ENCODE measurements around the gene EEF2K. TPM values are rescaled to one million over a fixed set of nuclear protein-coding genes. Genes with fewer than 3 reads are reported as not detected.

The EEF2K gene
- total and polyA plus RNA-seq, 2 of the 13 experiments (the other 11 are each of a cell fraction or from before 2014, with no cell fraction given), result 22.0 to 23.8 TPM

- 97% methylated on average over 4 of the region's 4 CpGs for WGBS (ENCODE audit: low lambda C conversion rate)
- ATAC-seq (no peak), FAIRE-seq (no peak), DNase-seq (ENCODE audit: low spot score) (no peak)
- Histone ChIP-seq H3K4me3 (replicated peaks in 1 of 3; ENCODE audit: insufficient read depth in 1 of 3, low read depth in 2 of 3, low read length in 3 of 3) (no peak overlapping the region), H2AFZ (ENCODE audit: low read length) (no peak overlapping the region), H3K9ac (ENCODE audit: insufficient read depth, low read depth, low read length) (no peak overlapping the region), H3K9me3 (ENCODE audit: low read length) (no peaks in the 10 kb centered on the region), H3K27me3 (ENCODE audit: control insufficient read depth in 1 of 2, insufficient read depth in 2 of 2, low read length in 2 of 2) (no peaks in the 10 kb centered on the region), H3K4me2 (ENCODE audit: low read depth, low read length) (no peak overlapping the region), H3K27ac (ENCODE audit: extremely low read length, insufficient read depth, low read length) (no peak overlapping the region), H3K36me3 (replicated peaks in 1 of 2; ENCODE audit: control insufficient read depth in 1 of 2, insufficient read depth in 2 of 2, low read length in 2 of 2) (peaks cover 78 to 90% of the 10 kb centered on the region in 2 experiments), H3K79me2 (ENCODE audit: insufficient read depth, low read length) (no peaks in the 10 kb centered on the region), H4K20me1 (ENCODE audit: insufficient read depth, low read length) (peaks cover 3% of the 10 kb centered on the region; the same call in 1 of the 2 replicates), H3K4me1 (ENCODE audit: insufficient read depth, low read length) (no peaks in the 10 kb centered on the region)
- intact Hi-C loops (cut with micrococcal nuclease; ENCODE audit: unreplicated experiment) (no loop called here), in situ Hi-C loops (cut with HindIII; ENCODE audit: extremely low pct_ligation_motif_present, low pct_unique_long_range_greater_than_20kb) (no loop called here)
- no TSS peak for BruUV-seq (replicated peaks)
- POLR2A ChIA-PET, result no interaction called here
- TF ChIP-seq ZNF746 (CRISPR knock-in tag; IDR thresholded peaks at IDR 0.05) (0 out of 2 replicates have a peak, but pooled peaks have one; percentile 21), GPN1 (CRISPR knock-in tag; IDR thresholded peaks at IDR 0.05; ENCODE audit: borderline replicate concordance) (no peak), ZNF282 (IDR thresholded peaks at IDR 0.05; ENCODE audit: partially characterized antibody) (no peak), ZBTB1 (CRISPR knock-in tag; IDR thresholded peaks at IDR 0.05; ENCODE audit: borderline replicate concordance) (no peak), ZNF597 (CRISPR knock-in tag; IDR thresholded peaks at IDR 0.05) (no peak), ZNF580 (CRISPR knock-in tag; IDR thresholded peaks at IDR 0.05; ENCODE audit: borderline replicate concordance, low read depth) (no peak), ZNF121 (CRISPR knock-in tag; IDR thresholded peaks at IDR 0.05) (peak; percentile 91), MLLT10 (CRISPR knock-in tag; IDR thresholded peaks at IDR 0.05) (0 out of 2 replicates have a peak, but pooled peaks have one; percentile 12), ZNF572 (CRISPR knock-in tag; IDR thresholded peaks at IDR 0.05) (no peak), ZNF609 (CRISPR knock-in tag; IDR thresholded peaks at IDR 0.05; ENCODE audit: borderline replicate concordance) (no peak), ELF3 (CRISPR knock-in tag; IDR thresholded peaks at IDR 0.05) (no peak)
- CTCF ChIA-PET (ENCODE audit: low intra/inter-chr PET ratio, low total read pairs), result no interaction called here
These were observed 105.4 kb downstream of the EEF2K start for GRCh38 chr16:22311520-22311919.

Measured in HepG2 (cell line).